Memory B cell (primary cell): ENCODE results near the gene ZNF436.
A peak's percentile ranks its signal among the peaks of the same experiment; 100 is the strongest.

ENCODE experiments used
- ATAC-seq: fragments of 150-1000 bp; cut with Tn5 transposase; 2 replicates; pipeline ENCODE4 v1.10.0; 2021; ENCODE audit warnings: low read depth, mild to moderate bottlenecking, moderate library complexity
- DNase-seq, 2 donors: peaks; one replicate each; pipeline ENCODE4 v3.0.0; 2022; ENCODE audit warnings: low spot score in 2 of 2
- H3K27ac Mint-ChIP-seq: one replicate; pipeline ENCODE4 v1.8.0; 2022; ENCODE audit warnings: mild to moderate bottlenecking, moderate library complexity, mixed read lengths
- H3K27me3 Mint-ChIP-seq: one replicate; pipeline ENCODE4 v1.8.0; 2022; ENCODE audit warnings: mixed read lengths
- H3K36me3 Mint-ChIP-seq: one replicate; pipeline ENCODE4 v1.8.0; 2022; ENCODE audit warnings: mild to moderate bottlenecking, mixed read lengths
- H3K4me1 Mint-ChIP-seq: one replicate; pipeline ENCODE4 v1.8.0; 2022; ENCODE audit warnings: mixed read lengths
- H3K4me3 Mint-ChIP-seq: one replicate; pipeline ENCODE4 v1.8.0; 2022; ENCODE audit warnings: mild to moderate bottlenecking, moderate library complexity, mixed read lengths
- H3K9me3 Mint-ChIP-seq: one replicate; pipeline ENCODE4 v1.8.0; 2022; ENCODE audit warnings: mixed read lengths

The ZNF436 gene

GRCh38 chr1:23366146-23366545 is 3.5 kb downstream of the ZNF436 start:
- Mint-ChIP-seq H3K9me3 (peaks cover 2% of the 10 kb centered on the region), H3K36me3 (peaks cover 20% of the 10 kb centered on the region), H3K27ac (no peak overlapping the region), H3K4me3 (no peak overlapping the region), H3K4me1 (peaks cover 8% of the 10 kb centered on the region), H3K27me3 (no peaks in the 10 kb centered on the region)
- no peak for DNase-seq
- no peak for ATAC-seq

DNA sequence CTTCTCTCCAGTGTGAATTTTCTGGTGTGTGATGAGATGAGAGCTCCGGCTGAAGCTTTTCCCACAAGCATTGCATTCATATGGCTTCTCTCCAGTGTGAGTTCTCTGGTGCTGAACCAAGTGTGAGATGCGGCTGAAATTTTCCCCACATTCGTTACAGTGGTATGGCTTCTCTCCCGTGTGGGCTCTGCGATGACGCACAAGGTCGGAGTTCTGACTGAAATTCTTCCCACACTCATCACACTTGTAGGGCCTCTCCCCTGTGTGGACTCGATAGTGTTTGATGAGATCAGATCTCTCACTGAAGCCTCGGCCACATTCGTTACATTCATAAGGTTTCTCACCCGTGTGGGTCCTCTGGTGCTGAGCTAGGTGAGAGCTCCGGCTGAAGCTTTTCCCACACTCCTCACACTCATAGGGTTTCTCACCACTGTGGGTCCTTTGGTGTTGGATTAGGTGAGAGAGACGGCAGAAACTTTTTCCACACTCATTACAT is 7.4 kb downstream of the ZNF436 start:
- peaks cover 38% of the 10 kb centered on the region for H3K36me3 Mint-ChIP-seq
- no peak overlapping the region for H3K27ac Mint-ChIP-seq
- ATAC-seq (no peak), DNase-seq (no peak)
- no peaks in the 10 kb centered on the region for H3K27me3 Mint-ChIP-seq
- H3K9me3 Mint-ChIP-seq = peaks cover 8% of the 10 kb centered on the region
- H3K4me1 Mint-ChIP-seq = no peaks in the 10 kb centered on the region
- no peak overlapping the region for H3K4me3 Mint-ChIP-seq

DNA sequence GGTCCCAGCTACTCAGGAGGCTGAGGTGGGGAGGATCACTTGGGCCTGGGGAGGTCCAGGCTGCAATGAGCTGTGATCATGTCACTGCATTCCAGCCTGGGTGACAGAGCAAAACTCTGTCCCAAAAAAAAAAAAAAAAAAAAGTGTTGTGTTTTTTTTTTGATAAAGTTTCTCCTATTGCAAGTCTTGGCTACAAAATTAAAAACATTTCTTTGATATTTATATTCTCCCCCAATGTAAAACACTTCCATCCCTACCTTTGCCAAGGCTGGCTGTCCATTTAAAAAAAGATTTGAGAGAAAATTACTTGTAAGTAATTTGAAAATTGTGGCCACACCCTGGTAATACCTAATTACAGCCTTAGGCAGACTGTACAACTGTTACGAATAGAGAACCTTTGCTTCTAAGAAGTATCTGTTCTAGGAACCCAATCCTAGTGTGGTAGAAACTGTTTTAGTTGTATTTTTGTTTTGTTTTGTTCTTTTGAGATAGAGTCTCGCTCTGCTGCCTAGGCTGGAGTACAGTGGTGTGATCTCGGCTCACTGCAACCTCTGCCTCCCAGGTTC is 11.2 kb downstream of the ZNF436 start:
- H3K4me3 Mint-ChIP-seq = no peak overlapping the region
- ATAC-seq (no peak), DNase-seq (no peak)
- H3K9me3 Mint-ChIP-seq = peaks cover 8% of the 10 kb centered on the region
- no peak overlapping the region for H3K27ac Mint-ChIP-seq
- peaks cover 3% of the 10 kb centered on the region for H3K4me1 Mint-ChIP-seq
- peaks cover 2% of the 10 kb centered on the region for H3K27me3 Mint-ChIP-seq
- peaks cover 36% of the 10 kb centered on the region for H3K36me3 Mint-ChIP-seq

- Mint-ChIP-seq H3K4me3 (no peak overlapping the region), H3K4me1 (peaks cover 3% of the 10 kb centered on the region), H3K27me3 (peaks cover 2% of the 10 kb centered on the region), H3K27ac (no peak overlapping the region), H3K9me3 (peaks cover 5% of the 10 kb centered on the region), H3K36me3 (peaks cover 28% of the 10 kb centered on the region)
- ATAC-seq (no peak), DNase-seq (no peak)
Measured at GRCh38 chr1:23357138-23357908, 12.3 kb downstream of the ZNF436 start.

DNA sequence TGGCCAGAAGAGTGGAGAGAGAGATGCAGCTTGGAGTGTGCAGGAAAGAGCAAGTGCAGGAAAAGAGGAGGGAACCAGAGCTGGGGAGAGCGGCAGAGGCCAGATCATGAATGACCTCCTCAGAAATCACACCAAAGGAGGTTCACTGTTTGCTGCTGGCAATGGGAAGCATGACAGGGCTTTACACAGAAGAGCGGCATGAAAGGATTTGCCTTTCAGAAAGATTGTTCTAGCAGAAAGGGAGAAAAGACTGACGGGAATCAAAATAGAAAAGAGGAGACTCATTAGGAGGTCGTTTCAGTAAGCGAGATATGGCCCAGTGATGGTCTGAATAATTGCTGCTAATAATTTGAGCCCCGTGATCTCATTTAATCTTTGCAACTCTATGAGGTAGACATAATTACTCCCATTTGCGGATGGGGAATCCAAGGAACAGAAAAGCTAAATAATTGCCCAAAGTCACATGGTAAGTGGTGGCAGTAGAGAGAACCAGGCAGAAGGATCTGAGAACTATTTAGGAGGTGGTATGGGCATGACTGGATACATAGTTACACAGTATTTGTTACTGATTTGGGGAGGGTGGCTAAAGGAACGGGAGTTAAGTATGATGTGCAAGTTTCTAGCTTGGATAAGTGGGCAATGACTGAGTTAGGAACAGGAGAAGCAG is 13.0 kb downstream of the ZNF436 start:
- ATAC-seq (no peak), DNase-seq (no peak)
- Mint-ChIP-seq H3K4me1 (peaks cover 3% of the 10 kb centered on the region), H3K36me3 (peaks cover 23% of the 10 kb centered on the region), H3K27me3 (peaks cover 2% of the 10 kb centered on the region), H3K9me3 (peaks cover 5% of the 10 kb centered on the region), H3K27ac (no peak overlapping the region), H3K4me3 (no peak overlapping the region)

DNA sequence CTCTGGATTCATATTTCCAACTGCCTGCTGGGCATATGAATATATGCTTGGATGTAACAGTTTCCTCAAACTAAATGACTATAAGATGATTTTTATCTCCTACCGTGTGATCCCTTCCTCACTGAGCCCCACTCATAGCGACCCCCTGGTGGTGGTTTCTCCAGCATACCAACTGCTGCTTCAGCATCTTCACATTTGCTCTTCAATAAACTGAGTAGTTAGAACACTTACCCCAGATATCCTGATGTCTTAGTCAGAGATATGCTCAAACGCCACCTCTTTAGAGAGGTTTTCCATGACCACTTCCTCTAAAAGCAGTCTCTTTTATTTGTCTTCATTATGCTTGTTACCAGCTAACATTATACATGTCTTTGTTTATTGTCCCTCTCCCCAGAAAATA is 15.4 kb downstream of the ZNF436 start:
- Mint-ChIP-seq H3K27me3 (peaks cover 2% of the 10 kb centered on the region), H3K9me3 (no peaks in the 10 kb centered on the region), H3K27ac (no peak overlapping the region), H3K4me3 (no peak overlapping the region), H3K36me3 (peaks cover 7% of the 10 kb centered on the region), H3K4me1 (peaks cover 3% of the 10 kb centered on the region)
- ATAC-seq (no peak), DNase-seq (no peak)

DNA sequence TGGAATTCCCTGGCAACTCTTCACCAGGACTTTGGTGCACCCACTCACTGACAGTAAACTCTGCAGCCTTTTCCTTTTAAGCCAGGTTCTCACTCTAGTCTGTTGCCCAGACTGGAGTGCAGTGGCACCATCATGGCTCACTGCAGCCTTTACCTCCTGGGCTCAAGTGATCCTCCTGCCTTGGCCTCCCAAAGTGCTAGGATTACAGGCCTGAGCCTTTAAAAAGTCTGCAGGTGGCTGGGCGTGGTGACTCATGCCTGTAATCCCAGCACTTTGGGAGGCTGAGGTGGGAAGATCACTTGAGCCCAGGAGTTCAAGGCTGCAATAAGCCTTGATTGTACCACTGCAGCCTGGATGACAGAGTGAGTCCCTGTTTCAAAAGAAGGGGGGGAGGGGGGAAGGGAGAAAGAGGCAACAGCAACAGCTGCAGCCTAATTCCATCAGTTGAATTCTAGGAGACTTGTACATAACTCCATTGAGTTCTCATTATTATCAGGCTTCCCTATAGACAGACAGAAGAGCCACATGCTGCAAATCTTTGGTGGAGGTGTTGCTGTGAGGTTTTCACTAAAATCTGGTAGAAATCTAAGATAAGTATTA is 17.4 kb downstream of the ZNF436 start:
- Mint-ChIP-seq H3K9me3 (no peaks in the 10 kb centered on the region), H3K27ac (no peak overlapping the region), H3K27me3 (peaks cover 2% of the 10 kb centered on the region), H3K36me3 (peaks cover 3% of the 10 kb centered on the region), H3K4me3 (no peak overlapping the region), H3K4me1 (peaks cover 3% of the 10 kb centered on the region)
- DNase-seq (no peak), ATAC-seq (no peak)

DNA sequence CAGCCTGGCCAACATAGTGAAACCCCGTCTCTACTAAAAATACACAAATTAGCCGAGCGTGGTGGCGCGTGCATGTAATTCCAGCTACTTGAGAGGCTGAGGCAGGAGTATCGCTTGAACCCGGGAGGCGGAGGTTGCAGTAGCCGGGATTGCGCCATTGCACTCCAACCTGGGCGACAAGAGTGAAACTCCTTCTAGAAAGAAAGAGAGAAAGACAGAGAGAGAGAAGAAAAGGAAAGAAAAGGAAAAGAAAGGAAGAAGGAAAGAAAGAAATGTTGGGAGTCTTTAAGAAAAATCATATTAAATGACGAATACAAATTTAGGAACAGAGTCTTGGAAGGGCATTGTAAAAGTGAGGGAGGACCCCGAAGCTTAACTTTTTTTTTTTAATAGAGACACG is 23.7 kb downstream of the ZNF436 start:
- DNase-seq = no peak
- H3K4me1 Mint-ChIP-seq = peaks cover 21% of the 10 kb centered on the region
- no peaks in the 10 kb centered on the region for H3K36me3 Mint-ChIP-seq
- peak overlapping the region; percentile 34 for H3K4me3 Mint-ChIP-seq
- no peak for ATAC-seq
- H3K27ac Mint-ChIP-seq = no peak overlapping the region
- no peaks in the 10 kb centered on the region for H3K27me3 Mint-ChIP-seq
- H3K9me3 Mint-ChIP-seq = peaks cover 2% of the 10 kb centered on the region

DNA sequence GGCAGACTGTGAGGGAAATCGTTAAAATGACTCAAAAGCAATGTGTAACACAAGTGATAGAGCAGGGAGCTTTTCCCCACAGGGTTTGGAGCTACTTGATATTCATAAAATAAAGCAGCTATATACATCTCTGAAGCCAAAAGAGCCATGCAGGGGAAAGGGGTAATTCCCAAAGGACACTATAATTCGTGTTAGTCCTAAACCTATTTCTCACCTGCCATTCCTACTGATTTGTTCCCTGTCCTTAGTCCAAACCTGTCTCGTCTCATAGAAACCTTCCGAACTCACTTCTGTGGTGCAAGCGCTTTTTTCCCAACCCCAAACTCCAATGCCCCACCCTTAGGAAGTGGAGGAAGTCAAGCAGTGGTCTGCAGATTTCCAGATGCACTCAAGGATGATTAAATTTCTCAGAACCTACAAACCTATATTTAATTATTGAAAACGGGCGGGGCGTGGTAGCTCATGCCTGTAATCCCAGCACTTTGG is 24.6 kb downstream of the ZNF436 start:
- Mint-ChIP-seq H3K27me3 (no peaks in the 10 kb centered on the region), H3K36me3 (no peaks in the 10 kb centered on the region), H3K4me3 (peak overlapping the region; percentile 95), H3K27ac (peak overlapping the region; percentile 88), H3K4me1 (peaks cover 28% of the 10 kb centered on the region), H3K9me3 (peaks cover 2% of the 10 kb centered on the region)
- DNase-seq (no peak), ATAC-seq (no peak)

GRCh38 chr1:23344111-23344986 is 25.3 kb downstream of the ZNF436 start, which contains the start of gene HNRNPR:
TSS of gene HNRNPR (minus strand) at chr1:23344284. CDS start at chr1:23341008, 3,276 bp downstream.
- DNase-seq (peak; percentile 94 to 96), ATAC-seq (peak; percentile 95)
- H3K4me3 Mint-ChIP-seq = peak within 1 kb of the TSS; percentile 95
- no peaks in the 10 kb centered on the region for H3K27me3 Mint-ChIP-seq
- peaks cover 2% of the 10 kb centered on the region for H3K9me3 Mint-ChIP-seq
- peaks cover 2% of the 10 kb centered on the region for H3K36me3 Mint-ChIP-seq
- peak within 1 kb of the TSS; percentile 88 for H3K27ac Mint-ChIP-seq
- H3K4me1 Mint-ChIP-seq = peaks cover 31% of the 10 kb centered on the region

- Mint-ChIP-seq H3K9me3 (peaks cover 2% of the 10 kb centered on the region), H3K36me3 (peaks cover 2% of the 10 kb centered on the region), H3K4me3 (peak overlapping the region; percentile 87), H3K4me1 (peaks cover 35% of the 10 kb centered on the region), H3K27me3 (no peaks in the 10 kb centered on the region), H3K27ac (peak overlapping the region; percentile 88)
- DNase-seq (peak in 1 of 2 donors; percentile 18), ATAC-seq (peak; percentile 4)
Measured at GRCh38 chr1:23343221-23344110, 26.2 kb downstream of the ZNF436 start.

DNA sequence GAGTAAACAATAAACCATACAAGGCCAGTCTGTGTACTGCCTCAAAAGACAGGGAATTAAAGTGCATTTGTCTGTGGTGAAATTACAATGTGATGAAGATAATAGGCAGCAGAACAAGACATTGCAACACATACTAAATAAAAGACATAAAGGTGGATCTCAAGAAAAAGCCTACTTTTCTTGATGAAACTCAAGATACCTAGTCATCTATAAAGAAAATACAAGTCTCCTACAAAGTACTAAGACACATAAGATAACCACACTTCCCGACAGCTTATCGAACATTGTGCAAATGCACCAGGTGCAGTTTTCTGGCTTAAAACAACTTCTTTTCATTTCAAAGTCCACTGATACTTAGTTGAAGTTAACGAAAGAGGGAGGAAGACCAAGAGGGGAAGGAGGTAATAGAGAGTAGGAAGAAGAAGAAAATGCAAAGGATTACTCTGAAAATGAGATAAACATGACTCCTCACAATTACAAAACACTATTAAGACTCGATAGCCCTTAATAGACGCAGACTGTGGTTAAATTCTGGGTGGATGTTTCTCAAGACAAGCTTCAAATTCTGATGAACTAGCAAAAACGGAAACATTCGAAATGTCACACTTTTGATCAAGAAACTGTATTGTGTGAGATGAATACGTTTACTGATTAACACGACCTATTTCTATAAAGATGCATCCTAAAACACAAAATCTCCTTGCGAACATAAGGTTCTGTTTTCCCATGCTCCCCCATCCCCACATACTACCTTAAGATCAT is 27.5 kb downstream of the ZNF436 start:
- no peaks in the 10 kb centered on the region for H3K27me3 Mint-ChIP-seq
- DNase-seq (no peak), ATAC-seq (no peak)
- H3K27ac Mint-ChIP-seq = peak overlapping the region; percentile 88
- peaks cover 37% of the 10 kb centered on the region for H3K4me1 Mint-ChIP-seq
- H3K9me3 Mint-ChIP-seq = peaks cover 2% of the 10 kb centered on the region
- peaks cover 4% of the 10 kb centered on the region for H3K36me3 Mint-ChIP-seq
- peak overlapping the region; percentile 87 for H3K4me3 Mint-ChIP-seq
